ENCODE measurements around the gene ROBO2.

The ROBO2 gene

DNA sequence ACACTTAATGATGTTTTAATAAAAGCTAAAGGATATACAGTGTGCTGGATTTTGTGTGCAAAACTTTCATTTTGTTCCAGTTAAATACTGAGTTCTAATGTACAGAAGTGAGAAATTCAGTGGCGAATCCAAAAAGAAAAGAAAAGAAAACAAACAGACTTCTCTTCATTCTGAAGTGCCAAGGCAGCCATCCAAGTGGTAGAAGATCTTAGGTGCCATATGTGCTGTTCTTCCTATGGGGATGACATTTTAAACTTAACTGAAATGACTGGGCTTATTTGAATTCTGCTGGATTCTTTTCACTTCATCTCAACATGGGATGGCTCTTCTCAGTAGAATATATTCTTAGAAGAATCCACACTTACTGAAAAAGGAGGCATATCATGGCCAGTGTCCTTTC, 416.5 kb downstream of the ROBO2 start:
- no peak overlapping the region for H3K4me3 ChIP-seq (ENCODE audit: low read depth, low read length)
- no peak for TF ChIP-seq CTCF (IDR thresholded peaks at IDR 0.05; ENCODE audit: borderline replicate concordance, insufficient read depth, low read depth, low read length)

DNA sequence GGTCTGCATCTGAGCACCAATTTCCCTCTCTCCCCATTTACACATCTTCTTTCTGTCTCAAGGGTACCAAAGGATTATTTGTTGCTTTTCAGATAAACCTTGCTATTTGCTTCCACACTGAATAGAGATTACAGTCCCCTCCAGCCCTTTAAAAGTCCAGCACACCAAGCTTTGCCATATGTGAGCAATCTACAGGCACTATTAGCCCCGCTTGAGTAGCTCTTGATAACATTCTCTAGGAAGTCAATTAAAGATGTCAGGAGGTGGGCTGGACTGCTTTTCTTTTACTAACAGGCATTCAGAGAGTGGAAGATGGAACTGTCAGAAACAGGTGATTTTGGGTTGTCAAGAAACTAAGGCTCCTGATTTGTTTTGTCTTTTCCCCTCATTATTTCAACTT, 417.0 kb downstream of the ROBO2 start:
- H3K4me3 ChIP-seq (ENCODE audit: low read depth, low read length), result no peak overlapping the region
- TF ChIP-seq CTCF (IDR thresholded peaks at IDR 0.05; ENCODE audit: borderline replicate concordance, insufficient read depth, low read depth, low read length), result no peak

DNA sequence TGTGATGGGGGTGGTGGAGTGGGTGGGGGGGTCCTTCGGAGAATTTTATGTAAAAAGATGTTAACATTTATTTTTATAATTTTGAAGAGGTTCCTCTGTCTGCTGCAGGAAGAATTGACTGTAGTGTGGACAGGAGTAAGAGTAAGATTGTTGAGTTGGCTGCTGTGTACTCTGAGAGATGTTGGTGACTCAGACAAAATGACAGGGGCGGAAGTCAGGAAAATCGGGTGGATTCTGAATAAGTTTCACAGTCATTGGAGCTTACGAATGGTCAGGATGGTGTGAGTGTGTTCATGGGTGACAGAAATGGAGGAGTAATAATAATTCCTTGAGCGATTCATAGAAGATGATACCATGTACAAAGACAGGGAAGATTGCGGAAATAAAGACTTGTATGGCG, 420.0 kb downstream of the ROBO2 start:
- no peak overlapping the region for H3K4me3 ChIP-seq (ENCODE audit: low read depth, low read length)
- TF ChIP-seq CTCF (IDR thresholded peaks at IDR 0.05; ENCODE audit: borderline replicate concordance, insufficient read depth, low read depth, low read length), result no peak

- no peak overlapping the region for H3K4me3 ChIP-seq (ENCODE audit: low read depth, low read length)
- TF ChIP-seq CTCF (IDR thresholded peaks at IDR 0.05; ENCODE audit: borderline replicate concordance, insufficient read depth, low read depth, low read length), result no peak
Measured at GRCh38 chr3:77460326-77460725, 420.4 kb downstream of the ROBO2 start.

GRCh38 chr3:77462951-77463350, 423.1 kb downstream of the ROBO2 start:
- TF ChIP-seq CTCF (IDR thresholded peaks at IDR 0.05; ENCODE audit: borderline replicate concordance, insufficient read depth, low read depth, low read length), result no peak
- H3K4me3 ChIP-seq (ENCODE audit: low read depth, low read length), result no peak overlapping the region

- no peak for TF ChIP-seq CTCF (IDR thresholded peaks at IDR 0.05; ENCODE audit: borderline replicate concordance, insufficient read depth, low read depth, low read length)
Measured at GRCh38 chr3:77464111-77464688, 424.3 kb downstream of the ROBO2 start.

DNA sequence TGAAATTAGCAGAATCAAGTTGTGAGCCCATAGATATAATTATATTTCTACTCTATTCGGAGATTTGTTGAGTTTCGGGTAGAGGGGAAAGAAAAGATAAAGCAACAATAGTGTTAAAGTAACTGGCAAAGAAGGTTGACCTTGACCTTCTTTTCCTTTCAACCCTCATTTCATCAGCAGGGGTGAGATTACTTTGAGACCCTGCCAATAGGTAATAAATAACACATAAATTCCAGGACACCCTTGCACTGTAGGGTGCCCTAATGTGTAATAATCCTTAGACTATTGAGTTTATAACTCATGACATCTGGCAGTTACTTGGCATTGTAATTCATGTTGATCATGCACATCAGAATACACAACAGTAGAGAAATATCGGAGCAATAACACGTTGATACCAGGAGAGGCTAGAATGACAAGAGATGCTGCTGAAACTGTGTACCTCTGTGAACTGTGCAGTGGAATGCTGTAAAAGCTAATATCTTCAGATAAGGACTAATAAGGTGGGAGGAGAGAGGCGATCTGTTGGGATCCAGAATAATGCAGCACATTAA, 426.7 kb downstream of the ROBO2 start:
- TF ChIP-seq CTCF (IDR thresholded peaks at IDR 0.05; ENCODE audit: borderline replicate concordance, insufficient read depth, low read depth, low read length), result no peak
- no peak overlapping the region for H3K4me3 ChIP-seq (ENCODE audit: low read depth, low read length)

More at GRCh38 chr3:77464111-77464688, 424.3 kb downstream of the ROBO2 start:
- H3K4me3 ChIP-seq (ENCODE audit: low read depth, low read length), result no peak overlapping the region

Measured in GM12875 (cell line).